ENCODE results near the gene PCCA. TPM values are rescaled to one million over a fixed set of nuclear protein-coding genes. Genes with fewer than 3 reads are reported as not detected.

The PCCA gene
- total RNA-seq, 1 experiment from 2014 or later: 16.1 TPM

DNA sequence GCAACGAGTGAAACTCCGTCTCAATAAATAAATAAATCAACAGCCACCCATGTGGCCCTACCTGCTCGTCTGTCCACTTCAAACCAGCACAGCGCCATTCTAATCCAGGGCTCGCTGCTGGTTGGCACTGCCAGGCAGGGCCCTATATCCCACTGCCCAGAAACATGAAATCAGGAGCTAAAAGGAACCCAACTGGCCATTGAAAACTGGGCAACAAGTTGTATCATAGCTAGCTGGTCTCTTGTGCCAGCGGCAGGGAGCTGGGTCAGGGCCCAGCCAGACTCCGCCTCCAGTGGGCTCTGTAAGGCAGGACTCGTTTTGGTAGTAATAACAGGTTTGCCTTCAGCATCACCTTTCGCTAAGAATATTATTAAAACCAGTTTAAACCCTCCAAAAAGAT lies 460.4 kb downstream of the PCCA start:
- TF ChIP-seq EZH2 (IDR thresholded peaks at IDR 0.05; ENCODE audit: low read depth): no peak
- no peak for TF ChIP-seq CTCF (conservative IDR thresholded peaks at IDR 0.05)
- intact Hi-C loops (cut with micrococcal nuclease; ENCODE audit: unreplicated experiment): no loop called here
- H3F3A ChIP-seq (ENCODE audit: insufficient read depth, low read depth): no peaks in the 10 kb centered on the region
- H3K4me2 ChIP-seq: no peak overlapping the region
- ChIA-PET POLR2A (ENCODE audit: unreplicated experiment) (no interaction called here), CTCF (no interaction called here)
- H3K27ac ChIP-seq: no peak overlapping the region
- no peaks in the 10 kb centered on the region for H4K20me1 ChIP-seq (ENCODE audit: insufficient read depth)
- no peaks in the 10 kb centered on the region for H3K4me1 ChIP-seq (replicated peaks; ENCODE audit: insufficient read depth)
- no peak overlapping the region for H3K4me3 ChIP-seq
- H2AFZ ChIP-seq: no peak overlapping the region
- BruUV-seq (replicated peaks): no TSS peak
- no peaks in the 10 kb centered on the region for H3K27me3 ChIP-seq (ENCODE audit: insufficient read depth, low read depth)
- H3K36me3 ChIP-seq (ENCODE audit: low read depth): no peaks in the 10 kb centered on the region
- no peak for DNase-seq
- no peaks in the 10 kb centered on the region for H3K79me2 ChIP-seq (ENCODE audit: low read depth)
- no peaks in the 10 kb centered on the region for H3K9me2 ChIP-seq (ENCODE audit: insufficient read depth)
- no peaks in the 10 kb centered on the region for H3K9me3 ChIP-seq (ENCODE audit: insufficient read depth, low read depth)

- TF ChIP-seq CTCF (conservative IDR thresholded peaks at IDR 0.05) (no peak), EZH2 (IDR thresholded peaks at IDR 0.05; ENCODE audit: low read depth) (no peak)
- Histone ChIP-seq H3K79me2 (ENCODE audit: low read depth) (no peaks in the 10 kb centered on the region), H3K9me3 (ENCODE audit: insufficient read depth, low read depth) (no peaks in the 10 kb centered on the region), H4K20me1 (ENCODE audit: insufficient read depth) (no peaks in the 10 kb centered on the region), H3K4me3 (no peak overlapping the region), H3K9me2 (ENCODE audit: insufficient read depth) (no peaks in the 10 kb centered on the region), H3K27ac (no peak overlapping the region), H3K4me2 (no peak overlapping the region), H2AFZ (no peak overlapping the region), H3K27me3 (ENCODE audit: insufficient read depth, low read depth) (no peaks in the 10 kb centered on the region), H3K36me3 (ENCODE audit: low read depth) (no peaks in the 10 kb centered on the region), H3F3A (ENCODE audit: insufficient read depth, low read depth) (no peaks in the 10 kb centered on the region), H3K4me1 (replicated peaks; ENCODE audit: insufficient read depth) (no peaks in the 10 kb centered on the region)
- BruUV-seq (replicated peaks): no TSS peak
- ChIA-PET POLR2A (ENCODE audit: unreplicated experiment) (no interaction called here), CTCF (interaction anchor here (0.6 kb wide), 1 partner anchor 447 kb away, joined by 9 read pairs; no protein-coding TSS in a partner anchor)
- no peak for DNase-seq
- intact Hi-C loops (cut with micrococcal nuclease; ENCODE audit: unreplicated experiment): no loop called here
Measured at GRCh38 chr13:100552755-100553154, 463.9 kb downstream of the PCCA start.

DNA sequence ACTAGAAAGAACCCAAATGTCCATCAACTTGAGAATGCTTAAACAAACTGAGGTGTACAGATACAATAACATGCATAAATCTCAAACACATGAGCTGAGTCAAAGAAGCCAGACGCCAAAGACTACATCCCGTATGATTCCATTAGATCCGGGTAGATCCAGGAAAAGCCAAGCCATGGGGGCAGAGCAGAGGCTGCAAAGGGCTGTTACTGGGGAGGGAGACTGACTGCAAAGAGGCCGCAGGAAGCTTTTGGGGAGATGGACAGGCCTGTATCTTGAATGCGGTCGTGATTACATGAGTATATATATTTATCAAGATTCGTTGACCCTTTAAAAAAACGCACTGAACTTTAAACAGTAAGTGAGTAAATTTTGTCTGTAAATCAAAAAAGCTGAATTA lies 471.0 kb downstream of the PCCA start:
- POLR2A ChIA-PET (ENCODE audit: unreplicated experiment): no interaction called here
- CTCF ChIA-PET: no interaction called here

More for the DNA sequence above, 471.0 kb downstream of the PCCA start:
- Histone ChIP-seq H3K9me2 (ENCODE audit: insufficient read depth) (no peaks in the 10 kb centered on the region), H3K27me3 (ENCODE audit: insufficient read depth, low read depth) (no peaks in the 10 kb centered on the region), H4K20me1 (ENCODE audit: insufficient read depth) (no peaks in the 10 kb centered on the region), H3K27ac (no peak overlapping the region), H3K4me3 (no peak overlapping the region), H3K9me3 (ENCODE audit: insufficient read depth, low read depth) (no peaks in the 10 kb centered on the region), H3F3A (ENCODE audit: insufficient read depth, low read depth) (no peaks in the 10 kb centered on the region), H3K4me2 (no peak overlapping the region), H3K36me3 (ENCODE audit: low read depth) (no peaks in the 10 kb centered on the region), H2AFZ (no peak overlapping the region), H3K79me2 (ENCODE audit: low read depth) (no peaks in the 10 kb centered on the region), H3K4me1 (replicated peaks; ENCODE audit: insufficient read depth) (no peaks in the 10 kb centered on the region)
- DNase-seq: no peak
- intact Hi-C loops (cut with micrococcal nuclease; ENCODE audit: unreplicated experiment): no loop called here
- TF ChIP-seq EZH2 (IDR thresholded peaks at IDR 0.05; ENCODE audit: low read depth) (no peak), CTCF (conservative IDR thresholded peaks at IDR 0.05) (no peak)
- BruUV-seq (replicated peaks): no TSS peak

Measured in PC-9 (cell line).